A375 (cell line): Measurements from ENCODE around the gene RUNX2. TPM values are rescaled to one million over a fixed set of nuclear protein-coding genes. Genes with fewer than 3 reads are reported as not detected.

Experiments used
- total RNA-seq: library from RNA; depleted of rRNA; stranded (reverse); fragments of >200 nt; shearing (Covaris generic); gene quantifications from 2 replicates; pipeline ENCODE4 v1.2.3, GENCODE V29; 2014; rRNA removed

The RUNX2 gene
- 1.4 and 1.5 TPM in 2 replicates for total RNA-seq

GRCh38 chr6:45327956-45328522 lies at the start of gene RUNX2:
Gene RUNX2 (plus strand): TSS chr6:45328330. CDS start chr6:45328727, 397 bp downstream.

DNA sequence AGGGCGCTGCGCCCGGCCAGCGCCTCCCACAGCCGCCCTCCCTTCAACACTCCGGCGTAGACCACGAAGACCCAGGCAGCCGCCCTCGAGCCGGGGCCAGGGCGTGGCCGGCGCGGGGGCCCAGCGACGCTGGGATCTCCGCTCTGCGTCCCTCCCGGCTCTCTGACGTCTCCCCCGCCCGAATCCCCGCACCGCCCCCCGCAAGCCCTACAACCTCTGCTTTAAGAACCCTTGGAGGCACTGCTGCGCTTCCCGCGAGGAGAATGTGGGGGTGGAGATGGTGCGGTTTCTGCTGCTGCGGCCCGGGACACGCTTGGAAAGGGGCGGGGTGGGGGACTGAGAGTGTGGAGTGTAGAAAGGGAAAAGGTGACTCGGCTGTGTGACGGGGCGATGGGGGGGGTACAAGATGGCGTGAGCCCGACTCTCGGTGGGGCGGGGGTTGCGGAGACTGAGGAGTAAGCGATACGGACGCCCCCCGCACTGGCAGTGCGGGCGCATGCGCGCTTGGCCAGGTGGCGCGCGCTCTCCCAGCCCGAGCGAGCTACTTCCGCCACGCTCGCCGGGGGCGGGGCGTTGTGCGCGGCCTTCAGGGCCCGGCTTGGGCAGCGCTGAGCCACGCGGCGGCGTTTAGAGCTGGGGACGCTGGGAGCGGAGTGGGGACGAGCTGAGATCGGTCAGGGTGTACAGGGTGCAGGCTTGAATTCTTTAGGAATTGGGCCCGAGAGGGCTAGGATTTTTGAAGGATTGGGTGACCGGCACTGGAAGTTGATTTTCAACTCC lies 49.6 kb downstream of the RUNX2 start, which contains the start of gene SUPT3H:
Gene SUPT3H, minus strand, starts transcription at position 381 of the 780 bp plus-strand sequence.

Other genes with a start within 250 kb of the RUNX2 start
- gene SUPT3H, start 49.6 kb downstream of the RUNX2 start, total RNA-seq, result 2.2 and 3.5 TPM in 2 replicates